T-cell (primary cell): ENCODE results near the gene GLG1. TPM values are rescaled to one million over a fixed set of nuclear protein-coding genes. Genes with fewer than 3 reads are reported as not detected.
"Not testable (repeated sequence)": the region's sequence is repeated elsewhere in the genome, so short reads cannot be mapped to it uniquely, and the experiment has no call there.

Experiments used
- ATAC-seq, 4 experiments: fragments of 200-7000 bp in 3 of 4; fragments of 150-1000 bp in 1 of 4; cut with Tn5 transposase; replicated peaks in 1 of 4; 1 replicate in 3 of 4; 2 replicates in 1 of 4; pipeline ENCODE4 v1.10.0; 2021; ENCODE audit warnings: moderate library complexity in 3 of 4, mild to moderate bottlenecking in 2 of 4, moderate number of reproducible peaks in 1 of 4
- CTCF ChIA-PET, 2 donors: fragments of 300-600 bp; sonication (Branson Sonifier 250); formaldehyde crosslinking; loops; one replicate each; lab custom pipeline; 2022; ENCODE audit warnings: antibody characterized with exemption in 2 of 2; lab: Charles Lee
- POLR2A ChIA-PET, 2 donors: fragments of 300-600 bp; sonication (Branson Sonifier 250); formaldehyde crosslinking; loops; one replicate each; lab custom pipeline; 2022; ENCODE audit warnings: antibody characterized with exemption in 2 of 2; lab: Charles Lee
- DNase-seq, 35 experiments: peaks; one replicate each; pipeline versions ENCODE4 v3.0.0 to v3.0.0-alpha.2; 2013 to 2023
- H3K27ac ChIP-seq: one replicate; pipeline ENCODE4 v1.5.1; 2013; ENCODE audit warnings: low read length
- H3K27me3 ChIP-seq, 2 experiments: replicated peaks in 1 of 2; 1 replicate in 1 of 2; 2 replicates in 1 of 2; pipeline versions ENCODE4 v1.6.1 to v1.7.0; 2013; ENCODE audit warnings: low read length in 1 of 2, mixed read lengths in 1 of 2; ENCODE audit not compliant: control insufficient read depth in 2 of 2, insufficient read depth in 2 of 2; ENCODE audit errors: extremely low read depth in 1 of 2
- H3K36me3 ChIP-seq, 2 donors: 1 replicate in 1 of 2; 2 replicates in 1 of 2; pipeline versions ENCODE4 v1.6.1 to v1.7.0; 2013; ENCODE audit warnings: low read length in 1 of 2; ENCODE audit not compliant: control insufficient read depth in 2 of 2, insufficient read depth in 1 of 2; ENCODE audit errors: extremely low read depth in 1 of 2
- H3K4me1 ChIP-seq, 2 experiments: 1 replicate in 1 of 2; 2 replicates in 1 of 2; pipeline versions ENCODE4 v1.6.1 to v1.7.0; 2013; ENCODE audit warnings: low read length in 2 of 2, mixed read lengths in 1 of 2; ENCODE audit not compliant: insufficient read depth in 2 of 2, control insufficient read depth in 1 of 2; ENCODE audit errors: extremely low read depth in 1 of 2
- H3K4me3 ChIP-seq, 2 donors: 1 replicate in 1 of 2; 2 replicates in 1 of 2; pipeline versions ENCODE4 v1.5.1 to v1.7.0; 2013; ENCODE audit warnings: mild to moderate bottlenecking in 2 of 2, low read length in 1 of 2, moderate library complexity in 1 of 2; ENCODE audit not compliant: control insufficient read depth in 1 of 2; ENCODE audit errors: extremely low read depth in 1 of 2
- H3K9me3 ChIP-seq: 2 replicates; pipeline ENCODE4 v1.7.0; 2013
- H3K27ac Mint-ChIP-seq, 2 donors: one replicate each; pipeline ENCODE4 v1.8.0; 2020 to 2021; ENCODE audit warnings: mild to moderate bottlenecking in 2 of 2, mixed read lengths in 2 of 2
- H3K27me3 Mint-ChIP-seq, 2 donors: one replicate each; pipeline ENCODE4 v1.8.0; 2021 to 2022; ENCODE audit warnings: mixed read lengths in 2 of 2
- H3K36me3 Mint-ChIP-seq: one replicate; pipeline ENCODE4 v1.8.0; 2021; ENCODE audit warnings: mixed read lengths
- H3K4me1 Mint-ChIP-seq, 3 donors: one replicate each; pipeline ENCODE4 v1.8.0; 2020 to 2022; ENCODE audit warnings: mixed read lengths in 3 of 3, mild to moderate bottlenecking in 1 of 3
- H3K4me3 Mint-ChIP-seq, 3 donors: one replicate each; pipeline ENCODE4 v1.8.0; 2020 to 2022; ENCODE audit warnings: mild to moderate bottlenecking in 3 of 3, mixed read lengths in 3 of 3, moderate library complexity in 3 of 3
- H3K9me3 Mint-ChIP-seq, 3 donors: one replicate each; pipeline ENCODE4 v1.8.0; 2020 to 2022; ENCODE audit warnings: mixed read lengths in 3 of 3
- WGBS: methylation state at CpG from one replicate; pipeline ENCODE4 v1.1.5; 2013; ENCODE audit warnings: missing lambda C conversion rate; ENCODE audit not compliant: insufficient coverage; 5-methylcytosine and 5-hydroxymethylcytosine counted together
- total RNA-seq, 35 experiments: library from RNA in 6 of 35; stranded (reverse) in 6 of 35; fragments of 120-200 nt in 1 of 35; gene quantifications; one replicate each; pipeline versions ENCODE4 v1.2.1 to v1.2.4 and lab custom pipeline; 2013 to 2026

Gene GLG1
- total RNA-seq, 5 donors from 2014 or later (not counting 1 experiment from before 2014, with no cell fraction given) = 159 to 216 (median 167) TPM

- H3K27me3 Mint-ChIP-seq = no peaks in the 10 kb centered on the region
- DNase-seq (no peak), ATAC-seq (no peak)
- POLR2A ChIA-PET = no interaction called here
- peaks cover 17% of the 10 kb centered on the region for H3K36me3 Mint-ChIP-seq
- H3K4me1 Mint-ChIP-seq = peaks cover 12 to 33% (median 20%) of the 10 kb centered on the region in 3 donors
- H3K36me3 ChIP-seq = no peaks in the 10 kb centered on the region
- CTCF ChIA-PET = no interaction called here
- no peak overlapping the region for H3K4me3 ChIP-seq
- H3K9me3 ChIP-seq = no peaks in the 10 kb centered on the region
- peaks cover 5 to 8% (median 5%) of the 10 kb centered on the region in 3 donors for H3K9me3 Mint-ChIP-seq
- WGBS = no CpG with 5 or more reads among the region's 7 CpGs
- H3K27ac Mint-ChIP-seq = peak overlapping the region in 1 of 2 donors; percentile 82
- H3K27me3 ChIP-seq = no peaks in the 10 kb centered on the region
- H3K4me3 Mint-ChIP-seq = no peak overlapping the region
- no peak overlapping the region for H3K27ac ChIP-seq
- peaks cover 0 to 19% of the 10 kb centered on the region in 2 experiments for H3K4me1 ChIP-seq
Observed at GRCh38 chr16:74439685-74440084, 167.2 kb downstream of the GLG1 start.

GRCh38 chr16:74438492-74438979 is 168.4 kb downstream of the GLG1 start:
- peaks cover 17% of the 10 kb centered on the region for H3K36me3 Mint-ChIP-seq
- H3K27ac Mint-ChIP-seq = peak overlapping the region; percentile 82 to 87
- H3K4me3 ChIP-seq = no peak overlapping the region
- WGBS = no CpG with 5 or more reads among the region's 7 CpGs
- H3K27me3 ChIP-seq = no peaks in the 10 kb centered on the region
- no peaks in the 10 kb centered on the region for H3K27me3 Mint-ChIP-seq
- peaks cover 12 to 33% (median 20%) of the 10 kb centered on the region in 3 donors for H3K4me1 Mint-ChIP-seq
- H3K9me3 Mint-ChIP-seq = peaks cover 5 to 8% (median 5%) of the 10 kb centered on the region in 3 donors
- H3K4me1 ChIP-seq = peaks cover 0 to 19% of the 10 kb centered on the region in 2 experiments
- H3K9me3 ChIP-seq = no peaks in the 10 kb centered on the region
- ChIA-PET POLR2A (interaction anchor here in 1 of 2 donors (0.6 kb wide), 1 partner anchor 56 kb away, joined by 5 read pairs; no protein-coding TSS in a partner anchor), CTCF (interaction anchor here in 1 of 2 donors (0.5 to 1.0 kb wide), 2 partner anchors 30 to 130 kb away, joined by 3 read pairs; no protein-coding TSS in a partner anchor)
- ATAC-seq = peak; percentile 58 to 77 (median 69)
- no peaks in the 10 kb centered on the region for H3K36me3 ChIP-seq
- H3K27ac ChIP-seq = peak overlapping the region; percentile 25
- DNase-seq = peak in 1 of 35 experiments; percentile 16
- peak overlapping the region in 2 of 3 donors; percentile 3 to 52 for H3K4me3 Mint-ChIP-seq

- H3K27ac Mint-ChIP-seq = no peak overlapping the region
- DNase-seq (no peak), ATAC-seq (no peak)
- WGBS = 71% methylated on average over 4 of the region's 5 CpGs
- ChIA-PET POLR2A (no interaction called here), CTCF (interaction anchor here in 1 of 2 donors (0.7 kb wide), 1 partner anchor 1929 kb away, joined by 3 read pairs; no protein-coding TSS in a partner anchor)
- H3K9me3 ChIP-seq = no peaks in the 10 kb centered on the region
- H3K4me1 ChIP-seq = no peaks in the 10 kb centered on the region
- H3K27me3 Mint-ChIP-seq = no peaks in the 10 kb centered on the region
- H3K9me3 Mint-ChIP-seq = peaks cover 4 to 5% (median 5%) of the 10 kb centered on the region in 3 donors
- no peak overlapping the region for H3K4me3 ChIP-seq
- no peak overlapping the region for H3K27ac ChIP-seq
- peaks cover 3% of the 10 kb centered on the region for H3K36me3 Mint-ChIP-seq
- H3K27me3 ChIP-seq = peaks cover 0 to 3% of the 10 kb centered on the region in 2 experiments
- no peak overlapping the region for H3K4me3 Mint-ChIP-seq
- H3K4me1 Mint-ChIP-seq = peaks cover 0 to 3% (median 1%) of the 10 kb centered on the region in 3 donors
- H3K36me3 ChIP-seq = no peaks in the 10 kb centered on the region
Observed at GRCh38 chr16:74431516-74431915, 175.4 kb downstream of the GLG1 start.

DNA sequence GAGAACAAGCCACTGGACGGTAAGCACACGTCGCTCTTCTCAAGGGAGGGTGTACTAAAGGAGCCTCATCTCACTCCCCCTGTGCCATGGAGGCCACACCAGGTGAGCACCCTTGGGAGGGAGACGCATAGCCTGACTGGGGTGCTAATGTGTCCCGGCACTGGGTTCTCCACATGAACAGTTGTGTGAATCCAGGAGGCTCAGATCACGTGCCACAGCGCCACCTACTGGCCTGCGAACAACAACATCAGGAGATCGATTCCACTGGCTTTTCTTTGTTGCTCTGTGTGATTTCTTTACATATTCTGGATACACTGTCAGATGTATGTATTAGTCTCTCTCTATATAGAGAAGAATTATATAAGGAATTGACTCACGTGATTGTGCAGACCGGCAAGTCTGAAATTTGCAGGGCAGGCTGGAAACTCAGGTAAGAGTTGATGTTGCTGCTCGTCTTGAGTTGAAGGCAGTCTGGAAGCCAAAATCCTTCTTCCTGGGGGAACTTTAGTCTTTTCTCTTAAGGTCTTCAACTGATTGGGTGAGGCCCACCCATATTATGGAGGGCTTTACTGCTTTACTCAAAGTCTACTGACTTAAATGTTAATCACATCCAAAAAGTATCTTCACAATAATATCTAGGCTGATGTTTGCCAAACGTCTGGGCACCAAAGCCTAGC is 176.7 kb downstream of the GLG1 start:
- 33% methylated on average over 7 of the region's 13 CpGs for WGBS
- H3K27me3 ChIP-seq, H3K4me1 Mint-ChIP-seq, H3K36me3 ChIP-seq, H3K36me3 Mint-ChIP-seq, H3K27ac ChIP-seq, H3K4me3 Mint-ChIP-seq, H3K9me3 Mint-ChIP-seq, H3K4me3 ChIP-seq, H3K9me3 ChIP-seq, H3K27me3 Mint-ChIP-seq, H3K4me1 ChIP-seq, H3K27ac Mint-ChIP-seq, POLR2A ChIA-PET, CTCF ChIA-PET: not testable (repeated sequence)
- peak in 3 of 4 experiments; percentile 63 to 78 (median 67) for ATAC-seq
- peak in 33 of 35 experiments; percentile 8 to 52 (median 36) for DNase-seq

- H3K36me3 ChIP-seq, H3K4me1 ChIP-seq, H3K4me3 ChIP-seq, H3K9me3 ChIP-seq, H3K27ac Mint-ChIP-seq, H3K27me3 Mint-ChIP-seq, H3K9me3 Mint-ChIP-seq, POLR2A ChIA-PET, CTCF ChIA-PET, ATAC-seq, H3K4me1 Mint-ChIP-seq, H3K27ac ChIP-seq, DNase-seq, H3K4me3 Mint-ChIP-seq, H3K27me3 ChIP-seq, H3K36me3 Mint-ChIP-seq: not testable (repeated sequence)
- WGBS = no CpG with 5 or more reads among the region's 8 CpGs
Observed at GRCh38 chr16:74428493-74428892, 178.4 kb downstream of the GLG1 start.

DNA sequence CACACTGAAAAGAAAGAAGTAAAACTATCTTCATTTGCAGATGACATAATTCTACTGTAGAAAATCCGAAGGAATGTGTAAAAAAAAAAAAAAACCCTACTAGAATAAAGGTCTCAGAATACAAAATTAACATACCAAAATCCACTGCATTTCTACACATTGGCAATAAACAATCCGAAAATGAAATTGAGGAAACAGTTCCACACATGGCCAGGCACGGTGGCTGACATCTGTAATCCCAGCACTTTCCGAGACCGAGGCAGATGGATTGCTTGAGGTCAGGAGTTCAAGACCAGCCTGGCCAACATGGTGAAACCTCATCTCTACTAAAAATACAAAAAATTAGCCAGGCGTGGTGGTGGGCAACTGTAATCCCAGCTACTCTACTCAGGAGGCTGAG is 181.2 kb downstream of the GLG1 start:
- H3K27me3 ChIP-seq, H3K4me1 ChIP-seq, H3K9me3 ChIP-seq, H3K4me3 ChIP-seq, H3K27me3 Mint-ChIP-seq, H3K36me3 ChIP-seq, DNase-seq, H3K27ac ChIP-seq, H3K4me1 Mint-ChIP-seq, ATAC-seq, H3K27ac Mint-ChIP-seq, CTCF ChIA-PET, POLR2A ChIA-PET, H3K36me3 Mint-ChIP-seq, H3K4me3 Mint-ChIP-seq, H3K9me3 Mint-ChIP-seq: not testable (repeated sequence)
- WGBS = no CpG with 5 or more reads among the region's 6 CpGs
